Brain microvascular endothelial cell (primary cell): ENCODE measurements around the gene KRT74.

ENCODE experiments used
- DNase-seq: peaks from one replicate; pipeline ENCODE4 v3.0.0-alpha.2; 2020
- H3K27ac ChIP-seq: fragments of 250-450 bp; sonication (Bioruptor Pico); 2 replicates; pipeline ENCODE4 v1.5.1; 2020; ENCODE audit warnings: mild to moderate bottlenecking, moderate library complexity
- H3K27me3 ChIP-seq: fragments of 250-450 bp; sonication (Bioruptor Pico); replicated peaks from 2 replicates; pipeline ENCODE4 v1.5.1; 2020; ENCODE audit warnings: mild to moderate bottlenecking
- H3K36me3 ChIP-seq: fragments of 250-450 bp; sonication (Bioruptor Pico); replicated peaks from 2 replicates; pipeline ENCODE4 v1.5.1; 2020; ENCODE audit warnings: mild to moderate bottlenecking
- H3K4me3 ChIP-seq: 2 replicates; pipeline ENCODE4 v1.5.1; 2011; ENCODE audit warnings: low read depth, mild to moderate bottlenecking, control low read depth, low read length, moderate library complexity
- in situ Hi-C: cut with HindIII; loops from 2 replicates; pipeline ENCODE4 v1.10.0; 2017; ENCODE audit warnings: low sequenced_read_pairs, low pct_ligation_motif_present
- TF ChIP-seq, protein P1 (sequence below): IDR thresholded peaks from 2 replicates; pipeline ENCODE4 v1.5.1; 2011; ENCODE audit warnings: low read depth, mild to moderate bottlenecking, moderate library complexity, low read length, control low read depth, inconsistent platforms; ENCODE audit errors: missing control alignments

The KRT74 gene

GRCh38 chr12:52573743-52574142 is at the start of gene KRT74:
Gene KRT74 (minus strand): TSS chr12:52573843. CDS start chr12:52573777, 66 bp downstream.
- DNase-seq, result no peak
- in situ Hi-C loops, result no loop called here
- Histone ChIP-seq H3K27me3 (peaks cover 2% of the 10 kb centered on the region), H3K4me3 (no peak within 1 kb of the TSS), H3K36me3 (no peaks in the 10 kb centered on the region), H3K27ac (no peak within 1 kb of the TSS)
- TF ChIP-seq, protein P1, sequence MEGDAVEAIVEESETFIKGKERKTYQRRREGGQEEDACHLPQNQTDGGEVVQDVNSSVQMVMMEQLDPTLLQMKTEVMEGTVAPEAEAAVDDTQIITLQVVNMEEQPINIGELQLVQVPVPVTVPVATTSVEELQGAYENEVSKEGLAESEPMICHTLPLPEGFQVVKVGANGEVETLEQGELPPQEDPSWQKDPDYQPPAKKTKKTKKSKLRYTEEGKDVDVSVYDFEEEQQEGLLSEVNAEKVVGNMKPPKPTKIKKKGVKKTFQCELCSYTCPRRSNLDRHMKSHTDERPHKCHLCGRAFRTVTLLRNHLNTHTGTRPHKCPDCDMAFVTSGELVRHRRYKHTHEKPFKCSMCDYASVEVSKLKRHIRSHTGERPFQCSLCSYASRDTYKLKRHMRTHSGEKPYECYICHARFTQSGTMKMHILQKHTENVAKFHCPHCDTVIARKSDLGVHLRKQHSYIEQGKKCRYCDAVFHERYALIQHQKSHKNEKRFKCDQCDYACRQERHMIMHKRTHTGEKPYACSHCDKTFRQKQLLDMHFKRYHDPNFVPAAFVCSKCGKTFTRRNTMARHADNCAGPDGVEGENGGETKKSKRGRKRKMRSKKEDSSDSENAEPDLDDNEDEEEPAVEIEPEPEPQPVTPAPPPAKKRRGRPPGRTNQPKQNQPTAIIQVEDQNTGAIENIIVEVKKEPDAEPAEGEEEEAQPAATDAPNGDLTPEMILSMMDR, result no peak

- H3K27ac ChIP-seq, result no peak overlapping the region
- peaks cover 5% of the 10 kb centered on the region for H3K27me3 ChIP-seq
- in situ Hi-C loops, result no loop called here
- DNase-seq, result no peak
- H3K36me3 ChIP-seq, result no peaks in the 10 kb centered on the region
- TF ChIP-seq, protein P1, result no peak
- H3K4me3 ChIP-seq, result no peak overlapping the region
These were observed 48.7 kb upstream of the KRT74 start for GRCh38 chr12:52622349-52622748.

GRCh38 chr12:52618866-52619265 is 45.2 kb upstream of the KRT74 start:
- Histone ChIP-seq H3K27ac (no peak overlapping the region), H3K36me3 (no peaks in the 10 kb centered on the region), H3K4me3 (no peak overlapping the region), H3K27me3 (peaks cover 4% of the 10 kb centered on the region)
- DNase-seq, result no peak
- in situ Hi-C loops, result no loop called here
- TF ChIP-seq, protein P1, result no peak

GRCh38 chr12:52618216-52618615 is 44.6 kb upstream of the KRT74 start, which contains the start of gene KRT73:
Gene KRT73 (minus strand): TSS chr12:52618559. CDS start chr12:52618524, 35 bp downstream.
- Histone ChIP-seq H3K4me3 (no peak within 1 kb of the TSS), H3K27me3 (peaks cover 4% of the 10 kb centered on the region), H3K27ac (no peak within 1 kb of the TSS), H3K36me3 (no peaks in the 10 kb centered on the region)
- TF ChIP-seq, protein P1, result no peak
- in situ Hi-C loops, result no loop called here
- no peak for DNase-seq

GRCh38 chr12:52617403-52617785 is 43.8 kb upstream of the KRT74 start:
- H3K27ac ChIP-seq, result no peak overlapping the region
- no peak overlapping the region for H3K4me3 ChIP-seq
- in situ Hi-C loops, result no loop called here
- DNase-seq, result no peak
- no peaks in the 10 kb centered on the region for H3K36me3 ChIP-seq
- TF ChIP-seq, protein P1, result no peak
- peaks cover 3% of the 10 kb centered on the region for H3K27me3 ChIP-seq
